RWPE2 (cell line): ENCODE measurements around the gene SLFN12L.
A peak's percentile ranks its signal among the peaks of the same experiment; 100 is the strongest.
"Not testable (repeated sequence)": the region's sequence is repeated elsewhere in the genome, so short reads cannot be mapped to it uniquely, and the experiment has no call there.

Source experiments
- ATAC-seq: fragments of 200-7000 bp; cut with Tn5 transposase; 3 replicates; pipeline ENCODE4 v1.9.1; 2021; ENCODE audit warnings: low read depth
- DNase-seq: peaks from one replicate; pipeline ENCODE4 v3.0.0-alpha.2; 2020; ENCODE audit warnings: low spot score
- H3K27ac ChIP-seq: fragments of 450-650 bp; 2 replicates; pipeline ENCODE4 v1.5.1; 2017; ENCODE audit warnings: mild to moderate bottlenecking; ENCODE audit not compliant: poor library complexity, severe bottlenecking
- H3K27me3 ChIP-seq: fragments of 250-450 bp; sonication (Bioruptor Pico); 2 replicates; pipeline ENCODE4 v1.5.1; 2021; ENCODE audit warnings: mild to moderate bottlenecking, moderate library complexity; ENCODE audit not compliant: insufficient read depth, poor library complexity, severe bottlenecking
- H3K36me3 ChIP-seq: fragments of 250-450 bp; sonication (Bioruptor Pico); 2 replicates; pipeline ENCODE4 v1.5.1; 2020; ENCODE audit warnings: low read depth, mild to moderate bottlenecking, moderate library complexity
- H3K4me1 ChIP-seq: fragments of 250-450 bp; sonication (Bioruptor Pico); 2 replicates; pipeline ENCODE4 v1.5.1; 2021; ENCODE audit warnings: mild to moderate bottlenecking, moderate library complexity; ENCODE audit not compliant: insufficient read depth, poor library complexity, severe bottlenecking
- H3K4me3 ChIP-seq: fragments of 250-450 bp; sonication (Bioruptor Pico); 2 replicates; pipeline ENCODE4 v1.5.1; 2021; ENCODE audit warnings: mild to moderate bottlenecking, moderate library complexity; ENCODE audit not compliant: severe bottlenecking
- H3K9me3 ChIP-seq: fragments of 250-450 bp; sonication (Bioruptor Pico); 2 replicates; pipeline ENCODE4 v1.5.1; 2021; ENCODE audit warnings: mild to moderate bottlenecking, moderate library complexity; ENCODE audit not compliant: severe bottlenecking
- TF ChIP-seq, protein P1 (sequence below): fragments of 450-650 bp; IDR thresholded peaks from one replicate; pipeline ENCODE4 v1.5.1; 2017; ENCODE audit warnings: mild to moderate bottlenecking, moderate library complexity; ENCODE audit not compliant: poor library complexity, severe bottlenecking

Gene SLFN12L

DNA sequence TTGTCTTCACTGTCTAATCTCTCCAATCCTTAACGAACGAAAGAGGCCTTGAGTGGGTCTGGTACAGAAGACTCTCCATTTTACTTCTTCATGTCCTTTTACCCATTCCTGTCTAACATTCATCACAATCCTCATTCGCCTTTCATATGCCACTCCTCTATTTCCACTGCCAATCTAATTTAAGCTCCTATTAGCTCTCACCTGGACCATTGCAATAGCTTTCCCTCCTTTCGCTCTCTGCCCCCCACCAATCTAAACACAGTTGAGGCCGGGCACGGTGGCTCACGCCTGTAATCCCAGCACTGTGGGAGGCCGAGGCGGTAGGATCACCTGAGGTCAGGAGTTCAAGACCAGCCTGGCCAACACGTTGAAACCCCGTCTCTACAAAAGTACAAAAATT lies 29.5 kb upstream of the SLFN12L start:
- Histone ChIP-seq H3K4me3 (peak overlapping the region; percentile 74), H3K27me3 (no peaks in the 10 kb centered on the region), H3K36me3 (peaks cover 11% of the 10 kb centered on the region), H3K9me3 (no peaks in the 10 kb centered on the region), H3K4me1 (peaks cover 5% of the 10 kb centered on the region), H3K27ac (no peak overlapping the region)
- no peak for DNase-seq
- TF ChIP-seq, protein P1, sequence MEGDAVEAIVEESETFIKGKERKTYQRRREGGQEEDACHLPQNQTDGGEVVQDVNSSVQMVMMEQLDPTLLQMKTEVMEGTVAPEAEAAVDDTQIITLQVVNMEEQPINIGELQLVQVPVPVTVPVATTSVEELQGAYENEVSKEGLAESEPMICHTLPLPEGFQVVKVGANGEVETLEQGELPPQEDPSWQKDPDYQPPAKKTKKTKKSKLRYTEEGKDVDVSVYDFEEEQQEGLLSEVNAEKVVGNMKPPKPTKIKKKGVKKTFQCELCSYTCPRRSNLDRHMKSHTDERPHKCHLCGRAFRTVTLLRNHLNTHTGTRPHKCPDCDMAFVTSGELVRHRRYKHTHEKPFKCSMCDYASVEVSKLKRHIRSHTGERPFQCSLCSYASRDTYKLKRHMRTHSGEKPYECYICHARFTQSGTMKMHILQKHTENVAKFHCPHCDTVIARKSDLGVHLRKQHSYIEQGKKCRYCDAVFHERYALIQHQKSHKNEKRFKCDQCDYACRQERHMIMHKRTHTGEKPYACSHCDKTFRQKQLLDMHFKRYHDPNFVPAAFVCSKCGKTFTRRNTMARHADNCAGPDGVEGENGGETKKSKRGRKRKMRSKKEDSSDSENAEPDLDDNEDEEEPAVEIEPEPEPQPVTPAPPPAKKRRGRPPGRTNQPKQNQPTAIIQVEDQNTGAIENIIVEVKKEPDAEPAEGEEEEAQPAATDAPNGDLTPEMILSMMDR = no peak
- ATAC-seq = no peak

DNA sequence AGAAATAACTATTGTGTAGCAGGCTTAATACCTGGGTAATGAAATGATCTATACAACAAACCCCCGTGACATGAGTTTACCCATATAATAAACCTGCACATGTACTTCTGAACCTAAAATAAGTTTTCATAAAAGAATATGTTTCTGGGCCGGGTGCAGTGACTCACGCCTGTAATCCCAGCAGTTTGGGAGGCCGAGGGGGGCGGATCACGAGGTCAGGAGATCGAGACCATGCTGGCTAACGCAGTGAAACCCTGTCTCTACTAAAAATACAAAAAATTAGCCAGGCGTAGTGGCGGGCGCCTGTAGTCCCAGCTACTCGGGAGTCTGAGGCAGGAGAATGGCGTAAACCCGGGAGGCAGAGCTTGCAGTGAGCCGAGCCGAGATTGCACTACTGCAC lies 25.7 kb upstream of the SLFN12L start:
- not testable (repeated sequence) for H3K27ac ChIP-seq, H3K27me3 ChIP-seq, ATAC-seq, H3K9me3 ChIP-seq, H3K4me1 ChIP-seq, H3K36me3 ChIP-seq, DNase-seq, H3K4me3 ChIP-seq

DNA sequence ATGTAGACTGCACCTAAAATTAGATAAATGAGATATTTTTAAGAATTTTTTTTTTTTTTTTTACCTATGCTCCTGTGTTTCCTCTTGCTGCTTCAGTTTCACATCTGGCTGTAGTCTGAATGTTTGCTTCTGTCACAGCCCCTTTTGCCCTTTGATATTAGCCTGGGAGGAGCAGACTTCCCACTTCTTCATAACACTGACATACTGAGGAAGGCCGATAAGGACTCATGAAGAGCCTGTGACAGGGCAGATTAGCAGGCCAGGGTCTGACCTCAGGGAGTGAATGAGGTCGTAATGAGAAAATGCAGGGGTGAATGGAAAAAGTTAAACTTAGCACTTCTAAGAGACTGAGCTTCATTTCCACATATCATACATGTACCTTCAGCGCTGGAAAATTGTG lies 23.2 kb upstream of the SLFN12L start, which contains the start of gene SLFN14:
TSS of gene SLFN14 (minus strand) at position 117 of the 400 bp plus-strand sequence. CDS start 2,757 bp downstream, outside the sequence.
- Histone ChIP-seq H3K4me3 (no peak within 1 kb of the TSS), H3K27me3 (no peaks in the 10 kb centered on the region), H3K4me1 (no peaks in the 10 kb centered on the region), H3K27ac (no peak within 1 kb of the TSS), H3K36me3 (no peaks in the 10 kb centered on the region), H3K9me3 (no peaks in the 10 kb centered on the region)
- ATAC-seq (no peak), DNase-seq (no peak)
- TF ChIP-seq, protein P1 = no peak

DNA sequence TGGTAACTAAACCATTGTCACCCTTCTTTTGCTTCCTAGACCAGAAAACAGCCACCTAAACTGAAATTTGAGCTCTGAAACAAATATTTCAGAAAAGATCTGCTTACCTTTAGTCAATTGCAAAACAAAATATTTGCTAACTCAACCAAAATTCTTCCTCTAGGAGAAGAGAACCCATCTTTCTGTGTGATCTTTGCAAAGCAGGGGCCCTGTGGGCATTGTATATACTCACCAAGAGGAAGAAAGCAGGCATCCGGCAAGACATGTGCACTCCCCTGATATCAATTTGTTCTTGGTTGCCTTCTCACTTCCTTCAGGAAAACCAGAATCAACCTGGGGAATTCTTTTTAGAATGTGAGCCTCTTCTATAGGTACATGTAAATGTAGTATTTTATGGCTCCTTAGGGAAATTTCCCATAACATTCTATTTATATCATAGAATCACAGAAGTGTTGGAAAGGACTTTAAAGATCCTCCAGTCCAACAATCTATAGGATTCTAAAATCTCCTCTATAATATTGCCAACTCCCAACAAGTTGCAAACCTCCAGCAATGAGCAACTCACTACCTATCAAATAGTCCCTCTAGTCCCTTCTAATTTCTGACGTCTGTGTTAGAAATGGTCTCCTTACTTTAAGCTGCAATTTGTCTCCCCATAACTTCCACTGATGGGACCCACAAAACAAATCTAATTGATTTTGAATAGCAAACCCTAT lies 22.2 kb upstream of the SLFN12L start:
- H3K4me3 ChIP-seq = no peak overlapping the region
- DNase-seq = no peak
- no peak for ATAC-seq
- H3K4me1 ChIP-seq = no peaks in the 10 kb centered on the region
- no peaks in the 10 kb centered on the region for H3K36me3 ChIP-seq
- H3K9me3 ChIP-seq = no peaks in the 10 kb centered on the region
- no peak overlapping the region for H3K27ac ChIP-seq
- TF ChIP-seq, protein P1 = no peak
- no peaks in the 10 kb centered on the region for H3K27me3 ChIP-seq

DNA sequence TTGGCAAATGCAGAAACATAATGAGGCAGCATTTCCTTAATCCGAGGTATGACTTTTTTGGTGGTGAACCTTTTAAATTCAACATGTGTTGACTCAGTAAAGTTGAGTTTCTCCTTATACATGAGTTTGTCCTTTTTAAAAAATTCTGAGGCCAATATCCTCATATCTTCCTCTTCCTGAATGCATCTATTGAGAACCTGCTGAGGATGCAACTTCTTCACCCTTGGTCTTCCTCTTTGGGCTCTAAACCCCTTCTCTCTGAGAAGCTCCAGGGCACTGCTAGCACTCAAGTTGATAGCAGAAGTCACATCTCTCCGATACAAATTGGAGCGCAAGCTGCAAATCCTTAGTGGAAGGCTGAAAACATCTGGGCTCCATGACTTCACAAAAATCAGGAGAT lies 19.9 kb upstream of the SLFN12L start:
- ATAC-seq = no peak
- no peak overlapping the region for H3K4me3 ChIP-seq
- no peaks in the 10 kb centered on the region for H3K4me1 ChIP-seq
- H3K27me3 ChIP-seq = no peaks in the 10 kb centered on the region
- H3K36me3 ChIP-seq = no peaks in the 10 kb centered on the region
- no peaks in the 10 kb centered on the region for H3K9me3 ChIP-seq
- H3K27ac ChIP-seq = no peak overlapping the region
- no peak for DNase-seq
- TF ChIP-seq, protein P1 = no peak
